ENCODE results near the gene ADAM8. TPM values are rescaled to one million over a fixed set of nuclear protein-coding genes. Genes with fewer than 3 reads are reported as not detected.

ADAM8 gene
- total RNA-seq, 2 experiments from 2014 or later, result 124 to 176 TPM

GRCh38 chr10:133243593-133243992 is 33.1 kb downstream of the ADAM8 start:
- ChIA-PET POLR2A (no interaction called here), CTCF (interaction anchor here (0.7 kb wide), 1 partner anchor 12 kb away, joined by 4 read pairs; no protein-coding TSS in a partner anchor)
- Mint-ChIP-seq H3K36me3 (ENCODE audit: low read depth) (no peaks in the 10 kb centered on the region), H3K4me1 (peaks cover 13% of the 10 kb centered on the region), H3K4me3 (no peak overlapping the region), H3K9me3 (ENCODE audit: low read depth) (no peaks in the 10 kb centered on the region), H3K27me3 (peaks cover 30% of the 10 kb centered on the region), H3K27ac (no peak overlapping the region)
- intact Hi-C loops (cut with DNase I, micrococcal nuclease), result no loop called here
- DNase-seq (no peak), ATAC-seq (no peak)

GRCh38 chr10:133242611-133243356 is 33.9 kb downstream of the ADAM8 start:
- no peak overlapping the region for H3K4me3 Mint-ChIP-seq
- ATAC-seq (no peak), DNase-seq (no peak)
- no peaks in the 10 kb centered on the region for H3K36me3 Mint-ChIP-seq (ENCODE audit: low read depth)
- H3K27me3 Mint-ChIP-seq, result peaks cover 34% of the 10 kb centered on the region
- intact Hi-C loops (cut with DNase I, micrococcal nuclease), result no loop called here
- POLR2A ChIA-PET, result no interaction called here
- H3K27ac Mint-ChIP-seq, result no peak overlapping the region
- peaks cover 13% of the 10 kb centered on the region for H3K4me1 Mint-ChIP-seq
- H3K9me3 Mint-ChIP-seq (ENCODE audit: low read depth), result no peaks in the 10 kb centered on the region
- CTCF ChIA-PET, result interaction anchor here (0.6 to 1.0 kb wide), 2 partner anchors 14 to 303 kb away, joined by 3 read pairs; no protein-coding TSS in a partner anchor

GRCh38 chr10:133241501-133242205 is 35.0 kb downstream of the ADAM8 start:
- H3K9me3 Mint-ChIP-seq (ENCODE audit: low read depth), result no peaks in the 10 kb centered on the region
- H3K27me3 Mint-ChIP-seq, result peaks cover 38% of the 10 kb centered on the region
- intact Hi-C loops (cut with DNase I, micrococcal nuclease), result no loop called here
- H3K27ac Mint-ChIP-seq, result no peak overlapping the region
- no peaks in the 10 kb centered on the region for H3K36me3 Mint-ChIP-seq (ENCODE audit: low read depth)
- POLR2A ChIA-PET, result no interaction called here
- CTCF ChIA-PET, result interaction anchor here (0.5 to 1.0 kb wide), 3 partner anchors 15 to 61 kb away, joined by 3 read pairs; no protein-coding TSS in a partner anchor
- H3K4me3 Mint-ChIP-seq, result peak overlapping the region; percentile 18
- H3K4me1 Mint-ChIP-seq, result peaks cover 15% of the 10 kb centered on the region
- ATAC-seq, result peak; percentile 25
- DNase-seq, result no peak

GRCh38 chr10:133239990-133240389 is 36.7 kb downstream of the ADAM8 start:
- POLR2A ChIA-PET, result no interaction called here
- intact Hi-C loops (cut with DNase I, micrococcal nuclease), result loop anchor here in 1 of 2 experiments (10.0 kb wide), 1 partner anchor 455 kb away; the partner anchor contains the start of gene NKX6-2

GRCh38 chr10:133238466-133238804 is 38.2 kb downstream of the ADAM8 start:
- no peak overlapping the region for H3K4me3 Mint-ChIP-seq
- peaks cover 19% of the 10 kb centered on the region for H3K4me1 Mint-ChIP-seq
- peaks cover 51% of the 10 kb centered on the region for H3K27me3 Mint-ChIP-seq
- ATAC-seq, result no peak
- no peak overlapping the region for H3K27ac Mint-ChIP-seq
- no peaks in the 10 kb centered on the region for H3K36me3 Mint-ChIP-seq (ENCODE audit: low read depth)
- DNase-seq, result no peak
- ChIA-PET POLR2A (no interaction called here), CTCF (no interaction called here)
- no peaks in the 10 kb centered on the region for H3K9me3 Mint-ChIP-seq (ENCODE audit: low read depth)
- intact Hi-C loops (cut with DNase I, micrococcal nuclease), result loop anchor here in 1 of 2 experiments (10.0 kb wide), 1 partner anchor 454 kb away; the partner anchor contains the start of gene NKX6-2

More at GRCh38 chr10:133239990-133240389, 36.7 kb downstream of the ADAM8 start:
- Mint-ChIP-seq H3K36me3 (ENCODE audit: low read depth) (no peaks in the 10 kb centered on the region), H3K27ac (no peak overlapping the region), H3K27me3 (peaks cover 42% of the 10 kb centered on the region), H3K4me1 (peaks cover 19% of the 10 kb centered on the region), H3K4me3 (no peak overlapping the region), H3K9me3 (ENCODE audit: low read depth) (no peaks in the 10 kb centered on the region)
- DNase-seq, result no peak
- no peak for ATAC-seq
- CTCF ChIA-PET, result interaction anchor here (0.6 kb wide), 1 partner anchor 17 kb away, joined by 4 read pairs; no protein-coding TSS in a partner anchor

- Mint-ChIP-seq H3K4me1 (peaks cover 19% of the 10 kb centered on the region), H3K27ac (no peak within 1 kb of the TSS), H3K27me3 (peaks cover 48% of the 10 kb centered on the region), H3K36me3 (ENCODE audit: low read depth) (no peaks in the 10 kb centered on the region), H3K9me3 (ENCODE audit: low read depth) (no peaks in the 10 kb centered on the region), H3K4me3 (no peak within 1 kb of the TSS)
- CTCF ChIA-PET, result no interaction called here
- ATAC-seq (no peak), DNase-seq (peak; percentile 22)
- intact Hi-C loops (cut with DNase I, micrococcal nuclease), result loop anchor here in 1 of 2 experiments (10.0 kb wide), 1 partner anchor 453 kb away; the partner anchor contains the start of gene NKX6-2
- POLR2A ChIA-PET, result no interaction called here
These were observed 38.8 kb downstream of the ADAM8 start, which contains the start of gene VENTX for GRCh38 chr10:133237588-133238465. VENTX (plus strand) TSS chr10:133237855; CDS start chr10:133237915, 60 bp downstream.

- ATAC-seq (no peak), DNase-seq (no peak)
- H3K4me1 Mint-ChIP-seq, result peaks cover 19% of the 10 kb centered on the region
- ChIA-PET POLR2A (no interaction called here), CTCF (no interaction called here)
- intact Hi-C loops (cut with DNase I, micrococcal nuclease), result loop anchor here in 1 of 2 experiments (10.0 kb wide), 1 partner anchor 452 kb away; the partner anchor contains the start of gene NKX6-2
- no peaks in the 10 kb centered on the region for H3K9me3 Mint-ChIP-seq (ENCODE audit: low read depth)
- H3K27ac Mint-ChIP-seq, result no peak overlapping the region
- peaks cover 46% of the 10 kb centered on the region for H3K27me3 Mint-ChIP-seq
- H3K4me3 Mint-ChIP-seq, result no peak overlapping the region
- no peaks in the 10 kb centered on the region for H3K36me3 Mint-ChIP-seq (ENCODE audit: low read depth)
These were observed 39.5 kb downstream of the ADAM8 start for GRCh38 chr10:133237241-133237587.

- DNase-seq (peak; percentile 22), ATAC-seq (no peak)
- peaks cover 16% of the 10 kb centered on the region for H3K4me1 Mint-ChIP-seq
- no peak overlapping the region for H3K4me3 Mint-ChIP-seq
- ChIA-PET POLR2A (no interaction called here), CTCF (no interaction called here)
- H3K9me3 Mint-ChIP-seq (ENCODE audit: low read depth), result no peaks in the 10 kb centered on the region
- peaks cover 46% of the 10 kb centered on the region for H3K27me3 Mint-ChIP-seq
- H3K27ac Mint-ChIP-seq, result no peak overlapping the region
- intact Hi-C loops (cut with DNase I, micrococcal nuclease), result loop anchor here in 1 of 2 experiments (10.0 kb wide), 1 partner anchor 452 kb away; the partner anchor contains the start of gene NKX6-2
- H3K36me3 Mint-ChIP-seq (ENCODE audit: low read depth), result no peaks in the 10 kb centered on the region
These were observed 40.0 kb downstream of the ADAM8 start for GRCh38 chr10:133236401-133237240.

GRCh38 chr10:133235932-133236331 is 40.7 kb downstream of the ADAM8 start:
- intact Hi-C loops (cut with DNase I, micrococcal nuclease), result loop anchor here in 1 of 2 experiments (10.0 kb wide), 1 partner anchor 451 kb away; the partner anchor contains the start of gene NKX6-2
- Mint-ChIP-seq H3K9me3 (ENCODE audit: low read depth) (no peaks in the 10 kb centered on the region), H3K27me3 (peaks cover 42% of the 10 kb centered on the region), H3K4me1 (peaks cover 11% of the 10 kb centered on the region), H3K36me3 (ENCODE audit: low read depth) (no peaks in the 10 kb centered on the region), H3K4me3 (no peak overlapping the region), H3K27ac (no peak overlapping the region)
- ChIA-PET CTCF (no interaction called here), POLR2A (no interaction called here)
- ATAC-seq (no peak), DNase-seq (no peak)

GRCh38 chr10:133235265-133235855 is 41.3 kb downstream of the ADAM8 start:
- POLR2A ChIA-PET, result no interaction called here
- ATAC-seq, result no peak

More at GRCh38 chr10:133235265-133235855, 41.3 kb downstream of the ADAM8 start:
- DNase-seq, result peak; percentile 31
- peaks cover 38% of the 10 kb centered on the region for H3K27me3 Mint-ChIP-seq
- peaks cover 8% of the 10 kb centered on the region for H3K4me1 Mint-ChIP-seq
- CTCF ChIA-PET, result no interaction called here
- no peaks in the 10 kb centered on the region for H3K36me3 Mint-ChIP-seq (ENCODE audit: low read depth)
- intact Hi-C loops (cut with DNase I, micrococcal nuclease), result loop anchor here in 1 of 2 experiments (10.0 kb wide), 1 partner anchor 451 kb away; the partner anchor contains the start of gene NKX6-2
- H3K9me3 Mint-ChIP-seq (ENCODE audit: low read depth), result no peaks in the 10 kb centered on the region
- no peak overlapping the region for H3K4me3 Mint-ChIP-seq
- no peak overlapping the region for H3K27ac Mint-ChIP-seq
